Stomach (tissue), 4 donors: Measurements from ENCODE around the gene AK4.

Experiments
- EP300 ChIP-seq: sonication (generic); formaldehyde crosslinking; IDR thresholded peaks from one replicate; pipeline ENCODE4 v1.6.1; 2017; ENCODE audit warnings: antibody characterized with exemption
- POLR2A ChIP-seq, 4 donors: fragments of 450-650 bp; IDR thresholded peaks; one replicate each; pipeline ENCODE4 v1.6.1; 2016; ENCODE audit warnings: antibody characterized with exemption in 4 of 4, control low read depth in 2 of 4, mild to moderate bottlenecking in 1 of 4, moderate library complexity in 1 of 4
- POLR2AphosphoS5 ChIP-seq, 3 donors: sonication (generic); formaldehyde crosslinking; IDR thresholded peaks; one replicate each; pipeline ENCODE4 v1.6.1; 2016; ENCODE audit warnings: antibody characterized with exemption in 3 of 3
- TF ChIP-seq, protein P1 (sequence below), 7 experiments: fragments of 450-650 bp in 4 of 7; fragments of 200-600 bp in 3 of 7; sonication (generic) in 3 of 7; IDR thresholded peaks; one replicate each; pipeline ENCODE4 v1.5.1; 2016 to 2019; ENCODE audit warnings: antibody characterized with exemption in 7 of 7, control low read depth in 2 of 7, mild to moderate bottlenecking in 1 of 7

DNA sequence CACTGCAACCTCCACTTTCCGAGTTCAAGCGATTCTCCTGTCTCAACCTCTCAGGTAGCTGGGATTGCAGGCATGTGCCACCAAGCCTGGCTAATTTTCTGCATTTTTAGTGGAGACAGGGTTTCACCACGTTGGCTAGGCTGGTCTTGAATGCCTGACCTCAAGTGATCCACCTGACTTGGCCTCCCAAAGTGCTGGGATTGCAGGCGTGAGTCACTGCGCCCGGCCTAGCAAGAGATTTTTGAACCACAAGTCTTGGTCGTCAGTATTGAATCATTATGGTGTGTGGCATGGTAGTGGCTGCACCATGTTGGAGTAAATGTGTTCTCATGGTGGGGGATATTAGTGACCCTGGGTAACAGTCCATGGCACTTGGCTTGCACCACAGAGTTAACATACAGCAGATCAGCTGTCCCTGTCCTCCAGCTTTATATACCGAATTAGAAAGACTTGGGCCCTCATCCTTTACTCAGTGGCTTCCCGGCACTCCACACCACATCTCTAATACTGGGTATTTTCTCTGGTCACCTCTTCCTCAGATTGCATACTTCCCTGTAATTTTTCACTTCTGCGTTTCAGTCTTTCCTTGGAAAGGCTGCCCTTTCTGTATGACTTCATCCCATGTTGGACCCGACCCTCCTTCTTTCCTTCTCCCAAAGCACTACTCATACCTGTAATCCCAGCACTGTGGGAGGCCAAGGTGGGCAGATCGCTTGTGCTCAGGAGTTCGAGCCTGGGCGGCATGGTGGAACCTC is 25.1 kb downstream of the AK4 start:
- no peak for TF ChIP-seq EP300
- TF ChIP-seq, protein P1, sequence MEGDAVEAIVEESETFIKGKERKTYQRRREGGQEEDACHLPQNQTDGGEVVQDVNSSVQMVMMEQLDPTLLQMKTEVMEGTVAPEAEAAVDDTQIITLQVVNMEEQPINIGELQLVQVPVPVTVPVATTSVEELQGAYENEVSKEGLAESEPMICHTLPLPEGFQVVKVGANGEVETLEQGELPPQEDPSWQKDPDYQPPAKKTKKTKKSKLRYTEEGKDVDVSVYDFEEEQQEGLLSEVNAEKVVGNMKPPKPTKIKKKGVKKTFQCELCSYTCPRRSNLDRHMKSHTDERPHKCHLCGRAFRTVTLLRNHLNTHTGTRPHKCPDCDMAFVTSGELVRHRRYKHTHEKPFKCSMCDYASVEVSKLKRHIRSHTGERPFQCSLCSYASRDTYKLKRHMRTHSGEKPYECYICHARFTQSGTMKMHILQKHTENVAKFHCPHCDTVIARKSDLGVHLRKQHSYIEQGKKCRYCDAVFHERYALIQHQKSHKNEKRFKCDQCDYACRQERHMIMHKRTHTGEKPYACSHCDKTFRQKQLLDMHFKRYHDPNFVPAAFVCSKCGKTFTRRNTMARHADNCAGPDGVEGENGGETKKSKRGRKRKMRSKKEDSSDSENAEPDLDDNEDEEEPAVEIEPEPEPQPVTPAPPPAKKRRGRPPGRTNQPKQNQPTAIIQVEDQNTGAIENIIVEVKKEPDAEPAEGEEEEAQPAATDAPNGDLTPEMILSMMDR (IDR thresholded peaks at IDR 0.05), result no peak
- no peak for TF ChIP-seq POLR2A (IDR thresholded peaks at IDR 0.05)
- TF ChIP-seq POLR2AphosphoS5 (IDR thresholded peaks at IDR 0.05), result no peak
